HepG2 (cell line): ENCODE data around the gene VAMP5. TPM values are rescaled to one million over a fixed set of nuclear protein-coding genes. Genes with fewer than 3 reads are reported as not detected.
A peak's percentile ranks its signal among the peaks of the same experiment; 100 is the strongest.

Experiments used
- ATF7 ChIP-seq, 2 experiments: fragments of 450-650 bp in 1 of 2; sonication (generic) in 1 of 2; formaldehyde crosslinking in 1 of 2; IDR thresholded peaks; 2 replicates each; pipeline versions ENCODE4 v1.4.0 to v1.6.1; 2016 to 2020; ENCODE audit warnings: antibody characterized with exemption in 1 of 2, mild to moderate bottlenecking in 1 of 2, missing genetic modification reagents in 1 of 2
- CHCHD3 ChIP-seq: sonication (generic); formaldehyde crosslinking; IDR thresholded peaks from 2 replicates; pipeline ENCODE4 v1.8.0; 2022; ENCODE audit warnings: mild to moderate bottlenecking, missing genetic modification reagents, moderate library complexity
- FOXP1 ChIP-seq, 2 experiments: fragments of 450-650 bp in 1 of 2; IDR thresholded peaks; 2 replicates each; pipeline ENCODE4 v1.6.1; 2017 to 2018; ENCODE audit warnings: antibody characterized with exemption in 1 of 2
- GFI1 ChIP-seq: sonication (generic); formaldehyde crosslinking; IDR thresholded peaks from 2 replicates; pipeline ENCODE4 v1.5.0; 2020; ENCODE audit warnings: missing genetic modification reagents, mild to moderate bottlenecking, borderline replicate concordance
- KLF9 ChIP-seq: IDR thresholded peaks from 2 replicates; pipeline ENCODE4 v1.6.1; 2016; ENCODE audit warnings: low read depth
- MED13 ChIP-seq: sonication (generic); formaldehyde crosslinking; IDR thresholded peaks from 2 replicates; pipeline ENCODE4 v1.5.0; 2020; ENCODE audit warnings: missing genetic modification reagents
- TEAD2 ChIP-seq: sonication (generic); formaldehyde crosslinking; IDR thresholded peaks from 2 replicates; pipeline ENCODE4 v1.9.0; 2021; ENCODE audit warnings: missing genetic modification reagents
- ZKSCAN1 ChIP-seq: fragments of 150-350 bp; IDR thresholded peaks from 2 replicates; pipeline ENCODE4 v1.6.1; 2014; ENCODE audit warnings: low read length
- ZNF34 ChIP-seq: sonication (generic); formaldehyde crosslinking; IDR thresholded peaks from 2 replicates; pipeline ENCODE4 v1.4.0; 2020; ENCODE audit warnings: mild to moderate bottlenecking, missing genetic modification reagents, borderline replicate concordance
- ZNF557 ChIP-seq: sonication (generic); formaldehyde crosslinking; IDR thresholded peaks from 2 replicates; pipeline ENCODE4 v1.4.0; 2020; ENCODE audit warnings: missing genetic modification reagents
- polyA plus RNA-seq, 8 experiments: library from polyadenylated mRNA; depleted of rRNA in 3 of 8; stranded (reverse) in 7 of 8; unstranded in 1 of 8; fragments of >200 nt; fragmentation: Illumina TruSeq in 4 of 8; extraction: Trizol in 4 of 8; gene quantifications; 2 replicates each; pipeline versions ENCODE4 v1.2.1 to v1.2.3, GENCODE V29; 2011 to 2016; ENCODE audit warnings: low read depth in 4 of 8, missing spikeins in 1 of 8, mixed read lengths in 1 of 8; ENCODE audit not compliant: insufficient read depth in 1 of 8
- total RNA-seq, 5 experiments: library from RNA; depleted of rRNA; stranded (reverse); fragments of >200 nt; fragmentation: Illumina TruSeq; extraction: Trizol; gene quantifications; 2 replicates each; pipeline ENCODE4 v1.2.3, GENCODE V29; 2016; ENCODE audit warnings: low read depth in 1 of 5
- TF ChIP-seq, protein P1 (sequence below): sonication (generic); formaldehyde crosslinking; IDR thresholded peaks from 2 replicates; pipeline ENCODE4 v1.5.1; 2020; ENCODE audit warnings: mild to moderate bottlenecking, missing genetic modification reagents
- TF ChIP-seq, protein P2 (sequence below): sonication (generic); formaldehyde crosslinking; IDR thresholded peaks from 2 replicates; pipeline ENCODE4 v1.4.0; 2020; ENCODE audit warnings: missing genetic modification reagents
- TF ChIP-seq, protein P3 (sequence below): sonication (generic); formaldehyde crosslinking; IDR thresholded peaks from 2 replicates; pipeline ENCODE4 v1.4.0; 2020; ENCODE audit warnings: missing genetic modification reagents
- TF ChIP-seq, protein P4 (sequence below): sonication (generic); formaldehyde crosslinking; IDR thresholded peaks from 2 replicates; pipeline ENCODE4 v1.4.0; 2020; ENCODE audit warnings: missing genetic modification reagents
- TF ChIP-seq, protein P5 (sequence below): sonication (generic); formaldehyde crosslinking; IDR thresholded peaks from 2 replicates; pipeline ENCODE4 v1.4.0; 2020; ENCODE audit warnings: missing genetic modification reagents

VAMP5 gene
- total and polyA plus RNA-seq, 2 of the 13 experiments (the other 11 are each of a cell fraction or from before 2014, with no cell fraction given), result 7.2 to 56.7 TPM

DNA sequence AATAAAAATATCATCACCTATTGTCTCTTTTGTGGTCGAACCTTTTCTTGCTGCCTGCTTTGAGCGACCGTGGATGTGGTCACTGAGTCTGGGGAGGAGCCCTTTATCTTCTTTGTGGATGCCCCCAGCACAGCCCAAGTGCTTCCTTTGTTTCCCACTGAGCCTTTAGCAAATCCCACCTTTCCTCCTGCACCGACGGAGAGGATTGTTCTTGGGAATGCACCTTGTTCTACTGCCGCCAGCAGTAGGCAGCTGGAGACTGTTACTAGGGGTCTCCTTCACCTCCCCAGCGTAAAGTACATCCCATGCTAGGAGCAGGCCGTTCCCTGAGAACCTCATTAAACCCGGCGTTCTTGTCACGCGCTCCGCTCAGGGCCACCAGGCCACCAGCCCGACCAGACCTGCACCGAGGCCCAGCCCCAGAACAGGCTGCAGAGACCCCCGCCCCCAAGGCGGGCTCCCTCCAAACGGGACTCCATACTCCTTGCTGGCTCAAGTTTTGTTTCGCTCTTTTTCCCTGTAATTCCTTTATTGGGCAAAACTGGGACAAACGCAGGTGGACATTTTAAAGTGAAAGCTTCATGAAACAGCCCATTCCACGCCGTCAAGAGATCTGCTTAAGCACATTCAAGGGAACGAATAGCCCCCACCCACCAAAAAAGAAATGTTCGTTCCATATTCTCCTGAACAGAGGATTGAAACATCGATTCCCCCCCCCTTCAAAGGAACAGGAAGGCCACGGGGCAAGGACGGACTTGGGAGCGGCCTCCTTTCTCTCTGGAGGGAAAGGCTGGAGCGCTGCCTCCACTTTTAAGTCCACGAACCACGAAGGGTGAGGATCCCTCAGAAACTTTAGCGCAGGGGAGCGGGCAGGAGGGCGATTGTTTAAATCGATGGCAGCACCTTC, 46.4 kb upstream of the VAMP5 start (continued):
- TF ChIP-seq, protein P1, sequence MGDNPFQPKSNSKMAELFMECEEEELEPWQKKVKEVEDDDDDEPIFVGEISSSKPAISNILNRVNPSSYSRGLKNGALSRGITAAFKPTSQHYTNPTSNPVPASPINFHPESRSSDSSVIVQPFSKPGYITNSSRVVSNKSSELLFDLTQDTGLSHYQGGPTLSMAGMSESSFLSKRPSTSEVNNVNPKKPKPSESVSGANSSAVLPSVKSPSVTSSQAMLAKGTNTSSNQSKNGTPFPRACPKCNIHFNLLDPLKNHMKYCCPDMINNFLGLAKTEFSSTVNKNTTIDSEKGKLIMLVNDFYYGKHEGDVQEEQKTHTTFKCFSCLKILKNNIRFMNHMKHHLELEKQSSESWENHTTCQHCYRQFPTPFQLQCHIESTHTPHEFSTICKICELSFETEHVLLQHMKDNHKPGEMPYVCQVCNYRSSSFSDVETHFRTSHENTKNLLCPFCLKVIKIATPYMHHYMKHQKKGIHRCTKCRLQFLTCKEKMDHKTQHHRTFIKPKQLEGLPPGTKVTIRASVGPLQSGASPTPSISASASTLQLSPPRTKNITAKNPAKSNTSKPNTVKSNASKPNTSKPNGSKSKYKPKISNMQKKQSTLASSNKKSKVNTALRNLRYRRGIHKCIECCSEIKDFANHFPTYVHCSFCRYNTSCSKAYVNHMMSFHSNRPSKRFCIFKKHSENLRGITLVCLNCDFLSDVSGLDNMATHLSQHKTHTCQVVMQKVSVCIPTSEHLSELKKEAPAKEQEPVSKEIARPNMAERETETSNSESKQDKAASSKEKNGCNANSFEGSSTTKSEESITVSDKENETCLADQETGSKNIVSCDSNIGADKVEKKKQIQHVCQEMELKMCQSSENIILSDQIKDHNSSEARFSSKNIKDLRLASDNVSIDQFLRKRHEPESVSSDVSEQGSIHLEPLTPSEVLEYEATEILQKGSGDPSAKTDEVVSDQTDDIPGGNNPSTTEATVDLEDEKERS (CRISPR knock-in tag), result peak; percentile 24; the same call in 1 of the 2 replicates
- no peak for TF ChIP-seq GFI1 (CRISPR knock-in tag)
- no peak for TF ChIP-seq TEAD2
- 0 out of 2 replicates have a peak, but pooled peaks have one; percentile 28 for TF ChIP-seq ZKSCAN1
- TF ChIP-seq, protein P2, sequence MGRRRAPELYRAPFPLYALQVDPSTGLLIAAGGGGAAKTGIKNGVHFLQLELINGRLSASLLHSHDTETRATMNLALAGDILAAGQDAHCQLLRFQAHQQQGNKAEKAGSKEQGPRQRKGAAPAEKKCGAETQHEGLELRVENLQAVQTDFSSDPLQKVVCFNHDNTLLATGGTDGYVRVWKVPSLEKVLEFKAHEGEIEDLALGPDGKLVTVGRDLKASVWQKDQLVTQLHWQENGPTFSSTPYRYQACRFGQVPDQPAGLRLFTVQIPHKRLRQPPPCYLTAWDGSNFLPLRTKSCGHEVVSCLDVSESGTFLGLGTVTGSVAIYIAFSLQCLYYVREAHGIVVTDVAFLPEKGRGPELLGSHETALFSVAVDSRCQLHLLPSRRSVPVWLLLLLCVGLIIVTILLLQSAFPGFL, result no peak
- no peak for TF ChIP-seq KLF9
- TF ChIP-seq, protein P3, sequence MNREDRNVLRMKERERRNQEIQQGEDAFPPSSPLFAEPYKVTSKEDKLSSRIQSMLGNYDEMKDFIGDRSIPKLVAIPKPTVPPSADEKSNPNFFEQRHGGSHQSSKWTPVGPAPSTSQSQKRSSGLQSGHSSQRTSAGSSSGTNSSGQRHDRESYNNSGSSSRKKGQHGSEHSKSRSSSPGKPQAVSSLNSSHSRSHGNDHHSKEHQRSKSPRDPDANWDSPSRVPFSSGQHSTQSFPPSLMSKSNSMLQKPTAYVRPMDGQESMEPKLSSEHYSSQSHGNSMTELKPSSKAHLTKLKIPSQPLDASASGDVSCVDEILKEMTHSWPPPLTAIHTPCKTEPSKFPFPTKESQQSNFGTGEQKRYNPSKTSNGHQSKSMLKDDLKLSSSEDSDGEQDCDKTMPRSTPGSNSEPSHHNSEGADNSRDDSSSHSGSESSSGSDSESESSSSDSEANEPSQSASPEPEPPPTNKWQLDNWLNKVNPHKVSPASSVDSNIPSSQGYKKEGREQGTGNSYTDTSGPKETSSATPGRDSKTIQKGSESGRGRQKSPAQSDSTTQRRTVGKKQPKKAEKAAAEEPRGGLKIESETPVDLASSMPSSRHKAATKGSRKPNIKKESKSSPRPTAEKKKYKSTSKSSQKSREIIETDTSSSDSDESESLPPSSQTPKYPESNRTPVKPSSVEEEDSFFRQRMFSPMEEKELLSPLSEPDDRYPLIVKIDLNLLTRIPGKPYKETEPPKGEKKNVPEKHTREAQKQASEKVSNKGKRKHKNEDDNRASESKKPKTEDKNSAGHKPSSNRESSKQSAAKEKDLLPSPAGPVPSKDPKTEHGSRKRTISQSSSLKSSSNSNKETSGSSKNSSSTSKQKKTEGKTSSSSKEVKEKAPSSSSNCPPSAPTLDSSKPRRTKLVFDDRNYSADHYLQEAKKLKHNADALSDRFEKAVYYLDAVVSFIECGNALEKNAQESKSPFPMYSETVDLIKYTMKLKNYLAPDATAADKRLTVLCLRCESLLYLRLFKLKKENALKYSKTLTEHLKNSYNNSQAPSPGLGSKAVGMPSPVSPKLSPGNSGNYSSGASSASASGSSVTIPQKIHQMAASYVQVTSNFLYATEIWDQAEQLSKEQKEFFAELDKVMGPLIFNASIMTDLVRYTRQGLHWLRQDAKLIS (CRISPR knock-in tag), result no peak
- no peak for TF ChIP-seq FOXP1 (IDR thresholded peaks at IDR 0.05)
- no peak for TF ChIP-seq FOXP1 (CRISPR knock-in tag; IDR thresholded peaks at IDR 0.05)
- TF ChIP-seq, protein P4, sequence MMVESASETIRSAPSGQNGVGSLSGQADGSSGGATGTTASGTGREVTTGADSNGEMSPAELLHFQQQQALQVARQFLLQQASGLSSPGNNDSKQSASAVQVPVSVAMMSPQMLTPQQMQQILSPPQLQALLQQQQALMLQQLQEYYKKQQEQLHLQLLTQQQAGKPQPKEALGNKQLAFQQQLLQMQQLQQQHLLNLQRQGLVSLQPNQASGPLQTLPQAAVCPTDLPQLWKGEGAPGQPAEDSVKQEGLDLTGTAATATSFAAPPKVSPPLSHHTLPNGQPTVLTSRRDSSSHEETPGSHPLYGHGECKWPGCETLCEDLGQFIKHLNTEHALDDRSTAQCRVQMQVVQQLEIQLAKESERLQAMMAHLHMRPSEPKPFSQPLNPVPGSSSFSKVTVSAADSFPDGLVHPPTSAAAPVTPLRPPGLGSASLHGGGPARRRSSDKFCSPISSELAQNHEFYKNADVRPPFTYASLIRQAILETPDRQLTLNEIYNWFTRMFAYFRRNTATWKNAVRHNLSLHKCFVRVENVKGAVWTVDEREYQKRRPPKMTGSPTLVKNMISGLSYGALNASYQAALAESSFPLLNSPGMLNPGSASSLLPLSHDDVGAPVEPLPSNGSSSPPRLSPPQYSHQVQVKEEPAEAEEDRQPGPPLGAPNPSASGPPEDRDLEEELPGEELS, result no peak; the same call in 1 of the 2 replicates
- 0 out of 2 replicates have a peak, but pooled peaks have one; percentile 25 for TF ChIP-seq MED13 (CRISPR knock-in tag)
- TF ChIP-seq ATF7 (IDR thresholded peaks at IDR 0.05), result no peak
- TF ChIP-seq ATF7 (CRISPR knock-in tag; IDR thresholded peaks at IDR 0.05), result 0 out of 2 replicates have a peak, but pooled peaks have one; percentile 25
- TF ChIP-seq, protein P5, sequence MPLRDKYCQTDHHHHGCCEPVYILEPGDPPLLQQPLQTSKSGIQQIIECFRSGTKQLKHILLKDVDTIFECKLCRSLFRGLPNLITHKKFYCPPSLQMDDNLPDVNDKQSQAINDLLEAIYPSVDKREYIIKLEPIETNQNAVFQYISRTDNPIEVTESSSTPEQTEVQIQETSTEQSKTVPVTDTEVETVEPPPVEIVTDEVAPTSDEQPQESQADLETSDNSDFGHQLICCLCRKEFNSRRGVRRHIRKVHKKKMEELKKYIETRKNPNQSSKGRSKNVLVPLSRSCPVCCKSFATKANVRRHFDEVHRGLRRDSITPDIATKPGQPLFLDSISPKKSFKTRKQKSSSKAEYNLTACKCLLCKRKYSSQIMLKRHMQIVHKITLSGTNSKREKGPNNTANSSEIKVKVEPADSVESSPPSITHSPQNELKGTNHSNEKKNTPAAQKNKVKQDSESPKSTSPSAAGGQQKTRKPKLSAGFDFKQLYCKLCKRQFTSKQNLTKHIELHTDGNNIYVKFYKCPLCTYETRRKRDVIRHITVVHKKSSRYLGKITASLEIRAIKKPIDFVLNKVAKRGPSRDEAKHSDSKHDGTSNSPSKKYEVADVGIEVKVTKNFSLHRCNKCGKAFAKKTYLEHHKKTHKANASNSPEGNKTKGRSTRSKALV (CRISPR knock-in tag), result 0 out of 2 replicates have a peak, but pooled peaks have one; percentile 16
- TF ChIP-seq ZNF34 (CRISPR knock-in tag), result 0 out of 2 replicates have a peak, but pooled peaks have one; percentile 3
- TF ChIP-seq ZNF557 (CRISPR knock-in tag), result no peak
- no peak for TF ChIP-seq CHCHD3 (CRISPR knock-in tag)
